MM.1S (cell line): ENCODE data around the gene MAGIX.

Source experiments
- CTCF ChIP-seq: fragments of 300-600 bp; sonication (generic); IDR thresholded peaks from 2 replicates; pipeline ENCODE4 v1.5.1; 2016; ENCODE audit warnings: antibody characterized with exemption, low read length, mixed read lengths
- EZH2 ChIP-seq: fragments of 300-600 bp; sonication (generic); optimal IDR thresholded peaks from 2 replicates; pipeline ENCODE3; 2017; ENCODE audit warnings: low read depth, mild to moderate bottlenecking, antibody characterized with exemption, low read length, mixed read lengths

DNA sequence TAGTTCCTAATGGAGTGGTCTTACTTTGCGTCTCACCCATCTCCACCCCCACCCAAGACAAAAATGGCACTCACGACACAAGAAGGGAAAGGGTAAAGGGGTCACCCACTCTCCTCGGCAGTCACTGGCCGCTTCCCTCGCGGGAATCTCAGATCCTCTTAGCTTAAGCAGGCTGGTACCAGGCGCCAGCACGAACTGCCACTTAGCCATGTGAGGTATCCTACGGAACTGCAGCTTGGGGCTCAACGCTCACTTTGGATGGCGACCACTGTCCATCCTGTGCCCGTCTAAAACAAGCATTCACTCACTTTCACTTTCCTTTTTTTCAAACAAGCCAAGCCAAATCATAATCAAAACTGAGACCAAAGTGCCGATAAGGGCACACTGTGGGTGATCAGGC lies 14.6 kb upstream of the MAGIX start:
- no peak for TF ChIP-seq CTCF
- no peak for TF ChIP-seq EZH2
